ENCODE data around the gene TCAIM.

- TF ChIP-seq POLR2A (IDR thresholded peaks at IDR 0.05) (no peak), CTCF (IDR thresholded peaks at IDR 0.05) (no peak)
Observed at GRCh38 chr3:44301746-44302145, 36.8 kb upstream of the TCAIM start.

Data from thyroid gland (tissue), 4 donors.